Measurements from ENCODE around the gene RAP1GAP2.
A peak's percentile ranks its signal among the peaks of the same experiment; 100 is the strongest.
"Not testable (repeated sequence)": the region's sequence is repeated elsewhere in the genome, so short reads cannot be mapped to it uniquely, and the experiment has no call there.

Gene RAP1GAP2

DNA sequence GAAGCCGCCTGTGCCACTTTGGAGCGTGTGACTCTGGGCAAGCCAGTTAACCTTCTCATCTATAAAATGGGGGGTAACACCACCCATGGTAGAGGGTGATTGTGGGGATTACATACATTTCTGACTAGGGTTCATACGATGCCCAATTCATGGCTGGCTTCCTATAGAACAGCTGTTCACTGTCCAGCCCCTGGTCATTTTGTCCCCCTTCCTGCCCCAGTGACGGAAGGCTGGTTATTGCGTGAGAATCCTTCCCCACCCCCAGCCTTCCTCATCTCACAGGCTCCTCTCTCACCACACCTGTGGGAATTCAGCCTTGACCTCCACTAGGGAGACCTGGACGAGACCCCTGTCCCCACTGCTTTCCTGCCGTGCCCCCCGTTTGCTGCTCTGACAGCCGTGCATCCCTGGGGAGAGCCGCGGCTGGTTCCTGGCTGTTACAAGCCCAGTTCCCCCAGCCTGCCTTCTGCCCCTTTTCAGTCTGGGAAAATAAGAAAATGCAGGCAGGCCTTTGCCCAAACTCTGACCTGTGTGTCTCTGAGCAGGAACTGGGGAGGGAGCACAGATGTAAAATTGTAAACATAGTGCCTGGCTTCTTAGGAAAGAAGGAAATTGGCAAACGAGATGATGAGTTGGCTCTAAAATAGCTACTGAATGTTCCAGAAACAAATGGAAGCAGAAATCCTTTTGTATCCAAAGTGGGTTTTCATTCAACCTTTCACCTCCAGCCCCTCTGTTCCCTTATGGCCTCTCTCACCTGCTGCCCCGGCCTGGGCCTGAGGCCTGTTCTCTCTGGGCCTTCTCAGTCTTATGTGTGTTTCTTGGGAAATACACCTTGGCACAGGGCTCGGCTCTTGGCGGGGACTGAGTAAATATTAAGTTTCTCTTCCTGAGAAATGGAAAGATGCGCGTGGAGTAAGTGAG is 199.9 kb downstream of the RAP1GAP2 start:
- DNase-seq (ENCODE audit: low read depth), result peak; percentile 21
- no peak overlapping the region for H3K4me3 ChIP-seq (ENCODE audit: low read length)
- TF ChIP-seq, protein P1, sequence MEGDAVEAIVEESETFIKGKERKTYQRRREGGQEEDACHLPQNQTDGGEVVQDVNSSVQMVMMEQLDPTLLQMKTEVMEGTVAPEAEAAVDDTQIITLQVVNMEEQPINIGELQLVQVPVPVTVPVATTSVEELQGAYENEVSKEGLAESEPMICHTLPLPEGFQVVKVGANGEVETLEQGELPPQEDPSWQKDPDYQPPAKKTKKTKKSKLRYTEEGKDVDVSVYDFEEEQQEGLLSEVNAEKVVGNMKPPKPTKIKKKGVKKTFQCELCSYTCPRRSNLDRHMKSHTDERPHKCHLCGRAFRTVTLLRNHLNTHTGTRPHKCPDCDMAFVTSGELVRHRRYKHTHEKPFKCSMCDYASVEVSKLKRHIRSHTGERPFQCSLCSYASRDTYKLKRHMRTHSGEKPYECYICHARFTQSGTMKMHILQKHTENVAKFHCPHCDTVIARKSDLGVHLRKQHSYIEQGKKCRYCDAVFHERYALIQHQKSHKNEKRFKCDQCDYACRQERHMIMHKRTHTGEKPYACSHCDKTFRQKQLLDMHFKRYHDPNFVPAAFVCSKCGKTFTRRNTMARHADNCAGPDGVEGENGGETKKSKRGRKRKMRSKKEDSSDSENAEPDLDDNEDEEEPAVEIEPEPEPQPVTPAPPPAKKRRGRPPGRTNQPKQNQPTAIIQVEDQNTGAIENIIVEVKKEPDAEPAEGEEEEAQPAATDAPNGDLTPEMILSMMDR (conservative IDR thresholded peaks at IDR 0.05; ENCODE audit: low read length), result no peak

- DNase-seq (ENCODE audit: low read depth), result no peak
- TF ChIP-seq, protein P1 (conservative IDR thresholded peaks at IDR 0.05; ENCODE audit: low read length), result no peak
Observed at GRCh38 chr17:2996810-2997670, 200.8 kb downstream of the RAP1GAP2 start.

DNA sequence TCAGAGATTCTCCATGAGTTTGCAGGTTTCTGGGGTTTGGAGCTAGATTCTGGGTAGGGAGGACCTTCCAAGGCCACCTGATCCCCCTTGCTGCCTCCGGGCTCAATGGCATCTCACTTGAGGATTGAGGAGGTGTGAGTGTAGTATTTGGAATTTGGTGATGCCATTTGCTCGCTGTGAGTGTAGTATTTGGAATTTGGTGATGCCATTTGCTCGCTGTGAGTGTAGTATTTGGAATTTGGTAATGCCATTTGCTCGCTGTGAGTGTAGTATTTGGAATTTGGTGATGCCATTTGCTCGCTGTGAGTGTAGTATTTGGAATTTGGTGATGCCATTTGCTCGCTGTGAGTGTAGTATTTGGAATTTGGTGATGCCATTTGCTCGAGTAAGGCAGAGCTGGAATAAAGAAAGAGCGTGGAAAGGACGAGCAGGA is 202.2 kb downstream of the RAP1GAP2 start:
- peak; percentile 48 for DNase-seq (ENCODE audit: low read depth)
- not testable (repeated sequence) for H3K4me3 ChIP-seq (ENCODE audit: low read length)

More at GRCh38 chr17:2996810-2997670, 200.8 kb downstream of the RAP1GAP2 start:
- H3K4me3 ChIP-seq (ENCODE audit: low read length), result no peak overlapping the region

DNA sequence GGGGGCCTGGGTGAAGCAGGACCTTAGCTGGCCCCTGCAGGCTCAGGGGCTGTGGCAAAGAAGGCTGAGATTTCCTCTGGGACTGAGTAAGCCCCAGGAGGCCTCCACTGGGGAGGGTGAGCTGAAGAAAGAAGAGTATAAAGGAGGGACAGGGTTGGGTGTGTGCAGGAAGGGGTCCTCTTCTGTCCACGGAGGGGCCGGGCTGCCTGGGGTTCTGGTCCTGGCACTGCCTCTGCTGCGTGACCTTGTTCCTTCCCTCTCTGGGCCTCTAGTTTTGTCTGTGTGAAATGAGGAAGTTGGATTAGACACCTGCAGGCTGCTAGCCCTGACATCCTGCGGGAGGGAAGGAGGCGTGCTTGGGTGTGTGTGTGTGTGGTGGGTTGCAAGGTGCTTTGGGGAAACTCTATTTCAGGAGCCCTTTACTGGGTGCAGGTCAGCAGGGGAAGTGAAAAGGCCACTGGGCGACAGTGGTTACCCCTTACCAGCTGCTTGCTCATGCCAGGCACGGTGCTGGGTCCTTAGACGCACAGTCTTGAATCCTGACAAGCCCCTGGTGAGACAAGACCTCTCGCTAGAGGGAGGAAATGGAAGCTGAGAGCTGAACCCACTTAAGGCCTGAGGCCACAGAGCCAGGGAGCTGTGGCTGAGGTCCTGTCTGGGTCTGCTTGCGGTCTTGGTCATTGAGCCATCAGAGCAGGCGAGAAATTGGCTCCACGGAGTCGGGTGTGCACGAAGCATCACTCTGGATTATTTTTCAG is 206.5 kb downstream of the RAP1GAP2 start:
- TF ChIP-seq, protein P1 (conservative IDR thresholded peaks at IDR 0.05; ENCODE audit: low read length), result no peak
- DNase-seq (ENCODE audit: low read depth), result no peak
- H3K4me3 ChIP-seq (ENCODE audit: low read length), result no peak overlapping the region

GRCh38 chr17:3003296-3004149 is 207.3 kb downstream of the RAP1GAP2 start:
- no peak overlapping the region for H3K4me3 ChIP-seq (ENCODE audit: low read length)
- TF ChIP-seq, protein P1 (conservative IDR thresholded peaks at IDR 0.05; ENCODE audit: low read length), result no peak
- no peak for DNase-seq (ENCODE audit: low read depth)

- peak overlapping the region; percentile 24 for H3K4me3 ChIP-seq (ENCODE audit: low read length)
- DNase-seq (ENCODE audit: low read depth), result peak; percentile 91
- TF ChIP-seq, protein P1 (conservative IDR thresholded peaks at IDR 0.05; ENCODE audit: low read length), result no peak
Observed at GRCh38 chr17:3004150-3004801, 208.0 kb downstream of the RAP1GAP2 start.

Data from AG10803 (cell line).